Germinal center (tissue), 1 donor: ENCODE results near the gene DMXL1.
"Not testable (repeated sequence)": the region's sequence is repeated elsewhere in the genome, so short reads cannot be mapped to it uniquely, and the experiment has no call there.

Experiments used
- DNase-seq: peaks from one replicate; pipeline ENCODE4 v3.0.0; 2012; ENCODE audit warnings: mixed read lengths, low spot score

Gene DMXL1

DNA sequence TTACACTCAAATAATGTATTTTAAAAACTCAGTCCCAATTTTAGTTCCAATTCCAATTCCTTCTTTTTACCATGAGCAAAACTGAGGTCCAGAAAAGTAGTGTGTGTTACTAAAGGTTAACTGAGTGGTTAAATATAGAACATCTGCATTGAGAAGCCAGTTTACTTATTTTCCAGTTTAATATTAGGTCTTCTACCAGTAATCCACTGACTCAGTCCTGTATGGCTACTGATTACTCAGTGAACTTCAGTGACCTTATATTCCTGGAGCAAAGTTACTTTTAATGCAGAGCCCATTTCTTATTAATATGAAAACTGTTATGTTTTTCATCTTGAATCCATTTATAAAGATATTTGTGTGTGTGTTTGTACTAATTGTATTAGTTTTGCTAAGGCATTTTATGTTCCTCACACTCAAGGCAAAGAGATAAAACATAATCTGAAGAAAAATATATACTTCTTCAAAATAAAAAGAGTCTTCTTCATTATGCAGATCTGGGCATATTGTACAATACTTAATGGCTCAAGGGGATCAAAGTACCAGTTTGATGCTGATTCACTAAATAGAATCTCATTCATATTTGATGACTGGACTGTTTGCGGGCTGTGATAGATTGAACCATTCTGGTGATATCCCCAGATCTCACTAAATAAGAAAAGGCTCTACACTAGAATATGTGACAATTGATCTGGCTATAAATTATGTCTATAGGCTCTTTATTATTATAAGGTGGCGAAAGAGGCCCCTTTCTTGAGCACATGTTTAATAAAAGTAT lies 60.8 kb downstream of the DMXL1 start:
- DNase-seq: no peak

DNA sequence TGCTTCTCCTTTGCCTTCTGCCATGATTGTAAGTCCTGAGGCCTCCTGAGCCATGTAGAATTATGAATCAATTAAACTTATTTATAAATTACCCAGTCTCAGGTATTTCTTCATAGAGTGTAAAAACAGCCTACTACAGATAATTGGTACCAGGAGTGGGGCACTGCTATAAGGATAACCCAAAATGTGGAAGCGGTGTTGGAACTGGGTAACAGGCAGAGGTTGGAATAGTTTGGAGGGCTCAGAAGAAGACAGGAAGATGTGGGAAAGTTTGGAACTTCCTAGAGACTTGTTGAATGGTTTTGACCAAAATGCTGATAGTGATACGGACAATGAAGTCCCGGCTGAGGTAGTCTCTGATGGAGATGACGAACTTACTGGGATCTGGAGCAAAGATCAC lies 64.9 kb downstream of the DMXL1 start:
- DNase-seq: not testable (repeated sequence)

DNA sequence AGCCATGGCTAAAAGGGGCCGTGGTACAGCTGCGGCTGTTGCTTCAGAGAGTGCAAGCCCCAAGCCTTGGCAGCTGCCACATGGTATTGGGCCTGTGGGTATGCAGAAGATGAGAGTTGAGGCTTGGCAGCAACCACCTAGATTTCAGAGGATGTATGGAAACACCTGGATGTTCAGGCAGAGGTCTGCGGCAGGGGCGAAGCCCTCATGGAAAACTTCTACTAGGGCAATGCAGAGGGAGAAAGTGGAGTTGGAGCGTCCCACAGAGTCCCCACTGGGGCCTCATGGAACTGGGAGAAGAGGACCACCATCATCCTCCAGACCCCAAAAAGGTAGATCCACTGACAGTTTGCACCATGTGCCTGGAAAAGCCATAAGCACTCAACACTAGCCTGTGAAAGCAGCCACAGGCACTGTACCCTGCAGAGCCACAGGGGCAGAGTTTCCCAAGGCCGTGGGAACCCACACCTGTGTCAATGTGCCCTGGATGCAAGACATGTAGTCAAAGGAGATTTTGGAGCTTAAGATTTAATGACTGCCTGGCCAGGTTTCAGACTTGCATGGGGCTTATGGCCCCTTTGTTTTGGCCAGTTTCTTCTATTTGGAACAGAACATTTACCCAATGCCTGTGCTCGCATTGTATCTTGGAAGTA lies 65.9 kb downstream of the DMXL1 start:
- DNase-seq: no peak

DNA sequence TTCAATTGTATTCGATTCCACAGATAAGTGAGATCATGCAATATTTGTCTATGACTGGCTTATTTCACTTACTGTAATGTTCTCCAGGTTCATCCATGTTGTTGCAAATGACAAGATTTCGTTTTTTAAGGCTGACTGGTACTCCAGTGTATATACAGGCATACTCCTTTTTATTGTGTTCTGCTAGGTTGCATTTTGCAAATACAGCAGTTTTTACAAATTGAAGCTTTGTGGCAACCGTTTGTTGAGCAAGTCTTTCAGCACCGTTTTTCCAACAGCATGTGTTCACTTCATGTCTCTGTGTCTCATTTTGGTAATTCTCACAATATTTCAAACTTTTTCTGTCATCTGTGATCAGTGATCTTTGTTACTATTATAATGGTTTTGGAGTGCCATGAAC lies 82.7 kb downstream of the DMXL1 start:
- no peak for DNase-seq

DNA sequence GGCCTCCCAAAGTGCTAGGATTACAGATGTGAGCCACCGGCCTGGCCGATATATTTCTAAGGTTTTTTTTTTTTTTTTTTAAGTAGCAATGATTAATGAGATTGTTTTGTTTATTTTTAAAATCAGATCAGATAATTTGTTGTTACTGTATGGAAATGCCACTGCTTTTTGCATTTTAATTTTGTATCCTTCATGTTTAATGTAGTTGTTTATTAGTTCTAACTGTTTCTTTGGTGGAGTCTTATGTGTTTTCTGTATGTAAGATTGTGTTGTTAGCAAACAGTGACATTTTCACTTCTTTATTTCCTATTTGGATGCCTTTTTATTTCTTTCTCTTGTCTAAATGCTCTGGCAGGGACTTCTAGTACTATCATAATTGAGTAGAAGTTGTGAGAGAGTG lies 87.3 kb downstream of the DMXL1 start:
- DNase-seq: no peak

DNA sequence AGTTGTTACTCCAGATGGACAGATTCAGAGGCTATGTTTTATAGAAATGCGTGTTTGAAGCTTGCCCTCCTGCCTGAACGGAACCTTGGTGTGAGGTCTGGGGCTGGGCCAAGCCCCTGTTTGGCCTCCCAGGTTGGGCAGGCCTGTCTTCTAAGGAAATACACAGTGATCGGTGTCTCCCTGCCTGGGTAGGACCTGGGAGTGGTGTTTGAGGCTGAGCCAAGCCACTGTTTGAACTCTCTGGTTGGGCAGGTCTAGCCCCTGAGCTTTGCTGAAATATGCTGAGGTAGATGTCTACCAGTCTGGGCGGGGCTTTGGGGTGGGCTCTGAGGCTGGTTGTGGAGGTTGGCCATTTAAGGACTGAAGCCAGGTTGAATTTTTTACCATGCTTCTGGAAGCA lies 90.5 kb downstream of the DMXL1 start:
- no peak for DNase-seq

DNA sequence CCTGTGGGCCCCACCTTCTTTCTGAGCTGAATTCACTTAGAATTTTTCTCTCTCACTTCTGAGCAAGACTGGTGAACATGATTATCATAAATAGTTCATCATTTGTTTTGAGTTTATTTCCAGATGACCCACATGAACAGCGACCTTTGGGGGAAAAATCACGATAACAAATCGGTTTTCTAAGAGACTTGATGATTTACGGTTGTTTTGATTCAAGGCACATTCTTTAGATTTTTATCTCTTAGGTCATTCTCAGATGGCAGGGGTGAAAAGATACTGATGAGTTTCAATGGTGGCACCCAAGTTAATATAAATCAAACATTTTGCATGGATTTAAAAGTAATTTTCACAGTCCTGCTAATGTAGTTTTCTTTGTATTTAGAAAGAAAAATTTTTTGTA lies 95.1 kb downstream of the DMXL1 start:
- DNase-seq: no peak

DNA sequence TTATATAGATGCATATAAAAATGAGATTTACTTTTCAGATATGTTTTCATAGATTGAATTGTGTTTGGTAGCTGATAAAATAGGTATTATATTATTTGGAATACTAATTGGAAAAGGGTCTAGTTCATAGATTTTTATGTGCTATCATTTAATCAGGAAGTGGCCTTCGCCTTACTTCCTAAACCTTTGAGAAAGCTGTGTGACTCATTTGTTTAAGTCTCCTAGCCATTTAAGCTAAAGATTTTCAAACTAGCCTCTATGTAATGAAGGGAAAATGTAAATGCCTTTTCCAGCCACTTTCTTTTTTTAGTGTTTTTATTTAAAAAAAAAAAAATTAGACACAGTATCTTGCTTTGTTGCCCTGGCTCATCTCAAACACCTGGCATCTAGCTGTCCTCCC lies 97.5 kb downstream of the DMXL1 start:
- DNase-seq: no peak

DNA sequence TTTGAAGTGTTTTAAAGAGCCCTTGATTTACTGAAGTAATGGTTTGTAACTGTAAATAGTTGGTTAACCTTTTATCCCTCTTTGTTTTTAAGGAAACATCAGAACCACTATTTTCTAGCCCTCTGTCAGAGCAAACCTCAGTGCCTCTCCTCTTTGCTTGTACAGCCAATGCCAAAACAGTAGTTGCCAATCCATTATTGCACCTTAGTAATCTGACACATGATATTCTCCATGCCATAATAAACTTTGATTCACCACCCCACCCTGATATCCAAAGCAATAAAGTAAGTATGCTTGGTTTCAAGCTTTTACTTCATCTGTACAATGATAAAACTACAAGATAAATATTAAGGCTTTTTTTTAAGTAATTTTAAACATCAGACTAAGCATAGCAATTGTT lies 100.8 kb downstream of the DMXL1 start:
- no peak for DNase-seq

DNA sequence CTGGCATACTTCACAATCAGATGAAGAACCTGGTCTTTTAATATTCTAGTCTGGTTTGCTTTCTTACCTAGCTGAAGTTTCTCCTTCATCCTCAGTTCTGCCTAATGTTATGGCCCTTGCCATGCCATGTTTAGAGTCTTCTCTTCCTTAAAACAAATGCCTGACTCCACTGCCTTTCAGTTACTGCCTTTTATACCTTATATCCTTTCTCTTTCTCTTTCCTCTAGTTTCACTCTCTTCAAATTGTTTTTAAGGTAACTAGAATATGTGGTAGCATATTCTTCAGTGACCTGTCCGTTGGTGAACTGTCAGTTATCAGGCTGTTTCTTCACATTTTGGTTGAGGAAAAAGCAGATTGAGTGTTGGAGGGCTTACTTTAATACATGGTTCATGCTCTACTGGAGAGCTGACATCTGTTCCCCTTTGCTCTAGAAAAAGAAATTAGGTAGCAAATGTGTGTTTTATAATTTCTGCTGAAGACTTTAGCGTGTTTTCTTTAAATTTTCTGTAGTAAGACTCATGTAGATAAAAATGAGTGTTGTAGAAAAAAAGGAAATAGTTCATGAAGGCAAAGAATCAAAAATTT lies 103.8 kb downstream of the DMXL1 start:
- no peak for DNase-seq

DNA sequence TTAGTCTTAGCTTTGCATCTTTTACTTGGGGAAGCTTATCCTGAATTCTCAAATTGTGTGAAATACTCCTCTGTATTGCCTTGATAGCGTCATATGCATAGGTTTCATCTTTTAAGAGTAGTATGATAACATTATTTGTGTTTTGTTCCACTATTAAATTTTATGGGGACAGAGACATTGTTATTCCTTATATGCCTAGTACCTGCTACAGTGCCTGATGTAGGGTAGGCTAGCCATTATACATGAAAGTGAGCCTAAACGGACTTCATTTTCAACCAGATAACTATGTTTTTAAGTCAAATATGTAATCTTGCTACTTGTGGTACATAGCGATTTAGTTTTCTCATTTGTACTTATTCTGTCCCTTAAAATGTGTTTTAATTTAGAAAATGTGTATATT lies 105.9 kb downstream of the DMXL1 start:
- DNase-seq: no peak

DNA sequence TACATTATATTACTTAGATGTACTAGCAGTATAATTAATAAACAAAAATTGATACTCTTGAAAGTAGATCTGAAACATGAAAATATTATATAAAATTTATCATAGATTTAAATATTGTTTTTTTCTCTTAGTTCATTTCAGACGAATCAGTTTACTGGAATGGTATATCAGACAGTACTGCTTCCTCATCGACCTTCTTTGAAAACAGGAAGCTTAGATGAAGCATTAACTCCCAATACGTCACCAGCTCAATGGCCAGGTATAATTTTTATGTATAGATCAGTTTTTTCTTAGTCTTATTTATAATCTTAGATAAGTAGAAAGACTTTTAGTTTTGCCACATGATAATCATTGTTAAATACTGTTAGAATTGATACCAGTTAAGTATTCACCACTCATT lies 106.3 kb downstream of the DMXL1 start:
- DNase-seq: no peak

DNA sequence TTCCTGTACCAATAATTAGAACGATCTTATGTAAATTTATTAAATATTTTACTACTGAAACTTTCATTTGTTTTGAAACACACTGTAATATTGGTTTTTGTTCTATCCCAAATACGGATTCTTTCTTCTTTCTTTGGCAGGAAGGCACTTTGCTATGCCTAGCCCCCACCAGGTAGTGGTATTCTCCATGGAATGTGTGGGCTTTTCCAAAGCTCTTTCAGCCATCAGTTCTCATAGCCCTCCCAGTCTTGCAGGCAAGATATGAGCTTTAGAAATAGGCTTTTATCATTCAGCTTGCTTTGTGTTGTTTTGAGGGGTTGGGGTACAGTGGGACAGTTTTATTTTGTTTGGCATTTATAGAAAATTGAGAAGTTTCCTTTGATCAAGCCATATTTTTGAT lies 107.5 kb downstream of the DMXL1 start:
- DNase-seq: no peak

DNA sequence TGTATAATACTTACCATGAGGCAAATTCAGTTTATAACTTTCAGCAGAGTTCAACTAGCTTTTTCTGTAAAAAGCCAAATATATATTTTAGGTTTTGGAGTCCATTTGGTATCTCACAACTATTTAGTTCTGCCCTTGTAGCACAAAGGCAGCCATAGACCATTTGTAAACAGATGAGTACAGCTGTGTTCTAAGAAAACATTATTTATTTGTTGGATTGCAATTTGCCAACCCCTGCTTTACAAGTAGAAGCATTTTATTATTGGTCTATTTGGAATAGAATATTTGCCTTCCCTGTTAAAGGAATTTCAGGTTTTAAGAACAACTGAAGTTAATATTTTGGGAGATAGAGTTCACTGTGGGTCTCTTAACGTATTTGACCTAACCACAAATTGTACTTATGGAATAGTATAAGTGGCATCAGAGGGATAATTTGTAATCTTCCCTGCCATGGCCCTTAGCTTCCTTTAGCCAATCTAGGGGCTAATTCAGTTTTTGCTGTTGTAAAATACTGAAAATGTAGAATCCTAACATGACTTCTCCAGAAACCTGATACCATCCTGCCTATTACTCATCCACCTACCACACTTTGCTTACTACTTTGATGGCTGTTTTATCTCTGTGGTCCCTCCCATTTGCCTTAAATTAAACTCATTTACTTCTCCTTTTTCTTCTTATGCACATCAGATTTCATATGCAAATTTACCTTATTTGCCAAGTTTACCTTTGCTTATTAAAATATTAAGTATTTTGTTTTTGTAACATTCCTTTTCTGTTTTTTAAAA lies 109.2 kb downstream of the DMXL1 start:
- DNase-seq: no peak

DNA sequence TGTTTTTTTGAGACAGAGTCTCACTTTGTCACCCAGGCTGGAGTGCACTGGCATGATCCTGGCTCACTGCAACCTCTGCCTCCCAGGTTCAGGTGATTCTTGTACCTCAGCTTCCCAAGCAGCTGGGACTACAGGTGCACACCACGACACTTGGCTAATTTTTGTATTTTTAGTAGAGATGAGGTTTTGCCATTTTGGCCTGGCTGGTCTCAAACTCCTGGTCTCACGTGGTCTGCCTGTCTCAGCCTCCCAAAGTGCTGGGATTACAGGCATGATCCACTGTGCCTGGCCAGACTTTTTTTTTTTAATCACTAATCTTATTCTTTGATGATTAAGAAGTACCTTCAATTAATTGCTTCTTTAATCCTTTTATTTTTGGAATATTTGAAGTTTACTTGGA lies 114.6 kb downstream of the DMXL1 start:
- DNase-seq: not testable (repeated sequence)

DNA sequence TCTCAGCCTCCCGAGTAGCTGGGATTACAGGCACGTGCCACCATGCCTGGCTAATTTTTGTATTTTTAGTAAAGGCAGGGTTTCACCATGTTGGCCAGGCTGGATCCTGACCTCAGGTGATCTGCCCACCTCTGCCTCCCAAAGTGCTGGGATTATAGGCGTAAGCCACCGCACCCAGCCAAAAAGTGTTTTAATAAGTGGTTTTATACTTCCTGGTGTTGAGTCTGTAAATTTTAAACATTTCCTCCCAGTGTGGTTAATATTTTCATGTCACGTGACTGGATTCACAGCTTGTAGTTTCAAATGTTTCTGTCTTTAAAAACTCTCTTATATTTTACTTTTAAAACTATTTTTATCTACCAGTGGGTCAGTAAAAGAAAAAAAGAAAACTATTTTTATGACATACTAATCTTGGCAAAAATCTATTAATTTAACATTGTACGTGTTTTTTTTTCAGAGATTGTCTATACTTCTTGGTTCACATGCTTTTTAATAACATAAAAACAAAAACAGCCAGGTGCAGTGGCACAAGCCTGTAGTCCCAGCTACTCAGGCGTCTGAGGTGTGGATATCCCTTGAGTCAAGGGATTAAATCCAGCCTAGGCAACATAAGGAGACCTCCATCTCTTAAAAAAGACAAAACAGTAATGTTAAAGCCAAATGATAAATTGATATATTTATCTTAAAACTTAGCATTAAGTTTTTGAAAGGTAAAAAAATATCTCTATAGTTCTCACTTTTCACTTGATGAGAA lies 117.1 kb downstream of the DMXL1 start:
- DNase-seq: no peak

DNA sequence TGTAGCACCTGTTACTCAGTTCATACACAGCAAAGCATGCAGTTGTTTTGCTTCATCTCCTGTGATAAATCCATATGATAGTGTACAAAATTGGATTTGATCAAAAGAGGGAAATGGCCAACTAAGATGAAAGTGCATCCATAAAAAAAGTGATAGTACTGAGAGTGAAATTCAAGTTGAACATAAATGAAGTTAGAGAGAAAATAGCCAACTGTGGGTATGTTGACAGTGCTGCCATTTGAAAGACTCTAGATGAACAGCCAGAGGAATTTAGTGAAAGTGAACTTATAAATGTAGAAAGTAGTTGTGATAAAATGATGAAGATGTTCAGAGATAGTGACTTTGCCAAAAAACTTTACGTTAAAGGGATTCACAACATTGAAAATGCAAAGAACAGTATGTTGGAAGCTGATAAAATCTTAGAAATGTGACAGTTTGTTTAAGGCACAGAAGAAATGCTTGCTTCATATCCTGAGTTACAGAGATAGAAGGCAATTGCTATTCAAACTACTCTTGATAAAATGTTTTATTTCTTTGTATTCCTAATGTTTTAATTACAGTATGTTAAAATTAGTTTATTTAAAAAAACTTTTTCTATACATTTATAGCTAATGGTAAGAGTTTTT lies 119.7 kb downstream of the DMXL1 start:
- no peak for DNase-seq

DNA sequence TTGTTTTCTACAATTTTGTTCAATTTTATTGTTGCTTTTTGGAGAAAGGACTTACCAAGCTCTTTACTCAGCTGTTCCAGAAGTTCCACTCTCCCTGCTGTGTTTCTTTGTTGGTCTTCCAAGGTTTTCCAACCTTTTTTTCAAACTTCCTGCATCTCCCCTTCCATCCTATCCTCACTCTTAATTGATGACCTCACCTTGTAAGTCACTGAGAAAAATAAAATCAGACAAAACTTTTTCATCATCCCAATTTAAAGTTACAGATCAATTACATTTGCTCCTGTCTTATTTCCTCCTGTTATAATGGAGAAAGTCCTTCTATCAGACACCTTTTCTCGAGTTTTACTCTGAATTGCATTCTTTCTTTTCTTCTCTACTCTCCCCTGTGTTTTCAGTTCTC lies 121.1 kb downstream of the DMXL1 start:
- no peak for DNase-seq

DNA sequence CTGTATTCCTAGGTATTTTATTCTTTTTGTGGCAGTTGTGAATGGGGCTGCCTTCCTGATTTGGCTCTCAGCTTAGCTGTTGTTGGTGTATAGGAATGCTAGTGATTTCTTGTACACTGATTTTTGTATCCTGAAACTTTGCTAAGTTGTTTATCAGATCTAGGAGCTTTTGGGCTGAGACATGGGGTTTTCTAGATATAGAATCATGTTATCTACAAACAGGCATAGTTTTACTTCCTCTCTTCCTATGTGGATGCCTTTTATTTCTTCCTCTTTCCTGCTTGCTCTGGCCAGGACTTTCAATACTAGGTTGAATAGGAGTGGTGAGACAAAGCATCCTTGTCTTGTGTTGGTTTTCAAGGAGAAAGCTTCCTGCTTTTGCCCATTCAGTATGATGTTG lies 129.9 kb downstream of the DMXL1 start:
- DNase-seq: no peak

DNA sequence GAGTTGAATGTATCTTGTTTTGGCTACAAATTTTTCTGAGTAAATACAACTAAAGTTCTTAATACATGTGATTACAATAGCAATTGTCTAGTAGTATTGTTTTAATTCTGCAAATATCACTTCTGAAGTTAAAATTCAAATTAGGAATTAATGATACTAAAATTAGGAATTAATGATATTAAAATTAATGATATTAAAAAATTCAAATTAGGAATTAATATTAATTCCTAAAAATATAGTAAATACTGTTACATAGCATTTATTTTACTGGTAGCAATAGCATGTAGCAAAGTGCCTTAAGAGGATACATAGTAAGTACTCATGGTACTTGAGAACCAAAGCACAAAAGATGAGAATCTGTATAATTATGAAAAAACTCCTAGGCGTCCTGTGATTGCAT lies 136.2 kb downstream of the DMXL1 start:
- DNase-seq: no peak

DNA sequence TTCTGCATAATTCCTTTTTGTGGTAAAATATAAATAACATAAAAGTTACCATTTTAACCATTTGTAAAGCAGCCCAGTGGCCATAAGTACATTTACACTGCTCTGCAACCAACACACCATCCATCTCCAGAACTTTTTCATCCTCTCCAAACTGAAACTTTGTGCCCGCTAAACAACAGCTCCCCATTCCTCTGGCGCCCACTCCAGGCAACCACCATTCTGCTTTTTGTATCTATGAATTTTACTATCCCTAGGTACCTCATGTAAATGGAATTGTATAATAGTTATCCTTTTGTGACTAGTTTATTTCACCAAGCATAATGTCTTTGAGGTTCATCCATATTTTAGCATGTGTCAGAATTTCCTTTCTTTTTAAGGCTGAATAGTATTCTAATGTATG lies 141.1 kb downstream of the DMXL1 start:
- no peak for DNase-seq

DNA sequence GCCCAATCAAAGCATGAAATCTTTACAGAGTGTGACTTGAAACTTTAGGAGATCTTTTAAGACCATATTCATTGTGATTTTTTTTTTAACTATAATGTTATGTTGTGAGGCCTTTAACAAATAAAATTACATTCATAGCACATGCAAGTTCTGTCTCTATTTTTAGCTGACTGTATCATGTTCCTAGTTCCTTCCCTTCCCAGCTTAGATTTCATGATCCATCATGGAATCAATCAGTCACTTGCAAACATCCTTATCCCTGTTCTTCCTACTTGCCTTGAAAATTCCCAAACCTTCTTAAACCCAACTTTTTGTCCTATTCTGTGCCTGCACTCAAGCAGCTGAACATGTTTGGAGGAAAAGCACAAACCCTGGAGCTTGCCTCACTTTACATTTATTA lies 141.8 kb downstream of the DMXL1 start:
- DNase-seq: no peak
